Stomach (tissue), 4 donors: ENCODE data around the gene TNS2.
"Not testable (repeated sequence)": the region's sequence is repeated elsewhere in the genome, so short reads cannot be mapped to it uniquely, and the experiment has no call there.

Source experiments
- EP300 ChIP-seq: sonication (generic); formaldehyde crosslinking; IDR thresholded peaks from one replicate; pipeline ENCODE4 v1.6.1; 2017; ENCODE audit warnings: antibody characterized with exemption
- POLR2A ChIP-seq, 4 donors: fragments of 450-650 bp; IDR thresholded peaks; one replicate each; pipeline ENCODE4 v1.6.1; 2016; ENCODE audit warnings: antibody characterized with exemption in 4 of 4, control low read depth in 2 of 4, mild to moderate bottlenecking in 1 of 4, moderate library complexity in 1 of 4
- POLR2AphosphoS5 ChIP-seq, 3 donors: sonication (generic); formaldehyde crosslinking; IDR thresholded peaks; one replicate each; pipeline ENCODE4 v1.6.1; 2016; ENCODE audit warnings: antibody characterized with exemption in 3 of 3
- TF ChIP-seq, protein P1 (sequence below), 7 experiments: fragments of 450-650 bp in 4 of 7; fragments of 200-600 bp in 3 of 7; sonication (generic) in 3 of 7; IDR thresholded peaks; one replicate each; pipeline ENCODE4 v1.5.1; 2016 to 2019; ENCODE audit warnings: antibody characterized with exemption in 7 of 7, control low read depth in 2 of 7, mild to moderate bottlenecking in 1 of 7

DNA sequence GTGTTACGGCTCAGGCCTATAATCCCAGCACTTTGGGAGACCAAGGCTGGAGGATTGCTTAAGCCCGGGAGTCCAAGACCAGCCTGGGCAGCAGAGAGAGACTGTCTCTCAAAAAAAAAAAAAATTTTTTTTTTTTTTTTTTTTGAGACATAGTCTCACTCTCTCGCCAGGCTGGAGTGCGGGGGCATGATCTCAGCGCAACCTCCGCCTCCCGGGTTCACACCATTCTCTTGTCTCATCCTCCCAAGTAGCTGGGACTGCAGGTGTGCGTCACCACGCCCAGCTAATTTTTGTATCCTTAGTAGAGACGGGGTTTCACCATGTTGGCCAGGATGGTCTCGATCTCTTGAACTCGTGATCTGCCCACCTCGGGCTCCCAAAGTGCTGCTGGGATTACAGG, 22.9 kb upstream of the TNS2 start:
- TF ChIP-seq POLR2A (IDR thresholded peaks at IDR 0.05); POLR2AphosphoS5 (IDR thresholded peaks at IDR 0.05); EP300: not testable (repeated sequence)
- TF ChIP-seq, protein P1, sequence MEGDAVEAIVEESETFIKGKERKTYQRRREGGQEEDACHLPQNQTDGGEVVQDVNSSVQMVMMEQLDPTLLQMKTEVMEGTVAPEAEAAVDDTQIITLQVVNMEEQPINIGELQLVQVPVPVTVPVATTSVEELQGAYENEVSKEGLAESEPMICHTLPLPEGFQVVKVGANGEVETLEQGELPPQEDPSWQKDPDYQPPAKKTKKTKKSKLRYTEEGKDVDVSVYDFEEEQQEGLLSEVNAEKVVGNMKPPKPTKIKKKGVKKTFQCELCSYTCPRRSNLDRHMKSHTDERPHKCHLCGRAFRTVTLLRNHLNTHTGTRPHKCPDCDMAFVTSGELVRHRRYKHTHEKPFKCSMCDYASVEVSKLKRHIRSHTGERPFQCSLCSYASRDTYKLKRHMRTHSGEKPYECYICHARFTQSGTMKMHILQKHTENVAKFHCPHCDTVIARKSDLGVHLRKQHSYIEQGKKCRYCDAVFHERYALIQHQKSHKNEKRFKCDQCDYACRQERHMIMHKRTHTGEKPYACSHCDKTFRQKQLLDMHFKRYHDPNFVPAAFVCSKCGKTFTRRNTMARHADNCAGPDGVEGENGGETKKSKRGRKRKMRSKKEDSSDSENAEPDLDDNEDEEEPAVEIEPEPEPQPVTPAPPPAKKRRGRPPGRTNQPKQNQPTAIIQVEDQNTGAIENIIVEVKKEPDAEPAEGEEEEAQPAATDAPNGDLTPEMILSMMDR (IDR thresholded peaks at IDR 0.05), result not testable (repeated sequence)
